ENCODE data around the gene OTUD1. TPM values are rescaled to one million over a fixed set of nuclear protein-coding genes. Genes with fewer than 3 reads are reported as not detected.

Gene OTUD1
- total RNA-seq, 1 donor from 2014 or later = 6.3 TPM

- H3K9ac ChIP-seq (ENCODE audit: low read length) = no peak overlapping the region
- H3K9me3 Mint-ChIP-seq (ENCODE audit: unreplicated experiment) = no peaks in the 10 kb centered on the region
- H3K36me3 ChIP-seq (ENCODE audit: insufficient read depth, low read length) = no peaks in the 10 kb centered on the region
- no peaks in the 10 kb centered on the region for H3K4me1 Mint-ChIP-seq (ENCODE audit: low read depth, unreplicated experiment)
- FAIRE-seq (no peak), DNase-seq (ENCODE audit: low read depth) (no peak)
- no peaks in the 10 kb centered on the region for H3K27me3 ChIP-seq (ENCODE audit: insufficient read depth, low read length)
- no peaks in the 10 kb centered on the region for H3K27me3 Mint-ChIP-seq (ENCODE audit: low read depth, unreplicated experiment)
- no peaks in the 10 kb centered on the region for H3K79me2 ChIP-seq (ENCODE audit: insufficient read depth, low read length)
- no peak overlapping the region for H3K4me2 ChIP-seq (ENCODE audit: low read length)
- no peak overlapping the region for H3K4me3 Mint-ChIP-seq (ENCODE audit: unreplicated experiment)
- TF ChIP-seq EZH2 (IDR thresholded peaks at IDR 0.05; ENCODE audit: insufficient read depth, low read length) (no peak), CTCF (IDR thresholded peaks at IDR 0.05; ENCODE audit: insufficient read depth, low read depth, low read length) (no peak)
- H2AFZ ChIP-seq (ENCODE audit: low read depth, low read length) = no peak overlapping the region
- H3K27ac ChIP-seq (ENCODE audit: low read depth, low read length) = no peak overlapping the region
- H3K36me3 Mint-ChIP-seq (ENCODE audit: low read depth, unreplicated experiment) = no peaks in the 10 kb centered on the region
- H3K27ac Mint-ChIP-seq (ENCODE audit: unreplicated experiment) = no peak overlapping the region
- no peaks in the 10 kb centered on the region for H3K9me3 ChIP-seq (ENCODE audit: insufficient read depth, low read depth, low read length)
- no peaks in the 10 kb centered on the region for H3K4me1 ChIP-seq (ENCODE audit: insufficient read depth, low read length)
- no peak overlapping the region for H3K4me3 ChIP-seq (ENCODE audit: insufficient read depth, low read depth, low read length)
- H4K20me1 ChIP-seq (ENCODE audit: insufficient read depth, low read length) = no peaks in the 10 kb centered on the region
Observed at GRCh38 chr10:23406409-23406808, 32.5 kb upstream of the OTUD1 start.

- DNase-seq (ENCODE audit: low read depth) = peak; percentile 2
- no peak overlapping the region for H3K27ac Mint-ChIP-seq (ENCODE audit: unreplicated experiment)
- Histone ChIP-seq H3K9me3 (ENCODE audit: insufficient read depth, low read depth, low read length) (no peaks in the 10 kb centered on the region), H3K4me1 (ENCODE audit: insufficient read depth, low read length) (no peaks in the 10 kb centered on the region), H3K4me3 (ENCODE audit: insufficient read depth, low read depth, low read length) (no peak overlapping the region), H3K36me3 (ENCODE audit: insufficient read depth, low read length) (no peaks in the 10 kb centered on the region), H4K20me1 (ENCODE audit: insufficient read depth, low read length) (no peaks in the 10 kb centered on the region), H3K27ac (ENCODE audit: low read depth, low read length) (no peak overlapping the region), H3K79me2 (ENCODE audit: insufficient read depth, low read length) (no peaks in the 10 kb centered on the region), H2AFZ (ENCODE audit: low read depth, low read length) (no peak overlapping the region), H3K4me2 (ENCODE audit: low read length) (no peak overlapping the region), H3K27me3 (ENCODE audit: insufficient read depth, low read length) (no peaks in the 10 kb centered on the region), H3K9ac (ENCODE audit: low read length) (no peak overlapping the region)
- peaks cover 4% of the 10 kb centered on the region for H3K4me1 Mint-ChIP-seq (ENCODE audit: low read depth, unreplicated experiment)
- H3K36me3 Mint-ChIP-seq (ENCODE audit: low read depth, unreplicated experiment) = no peaks in the 10 kb centered on the region
- no peak overlapping the region for H3K4me3 Mint-ChIP-seq (ENCODE audit: unreplicated experiment)
- TF ChIP-seq EZH2 (IDR thresholded peaks at IDR 0.05; ENCODE audit: insufficient read depth, low read length) (no peak), CTCF (IDR thresholded peaks at IDR 0.05; ENCODE audit: insufficient read depth, low read depth, low read length) (no peak)
- no peaks in the 10 kb centered on the region for H3K9me3 Mint-ChIP-seq (ENCODE audit: unreplicated experiment)
- no peaks in the 10 kb centered on the region for H3K27me3 Mint-ChIP-seq (ENCODE audit: low read depth, unreplicated experiment)
- FAIRE-seq = no peak
Observed at GRCh38 chr10:23408330-23408976, 30.4 kb upstream of the OTUD1 start.

GRCh38 chr10:23412223-23412622 is 26.7 kb upstream of the OTUD1 start:
- Histone ChIP-seq H4K20me1 (ENCODE audit: insufficient read depth, low read length) (no peaks in the 10 kb centered on the region), H3K27me3 (ENCODE audit: insufficient read depth, low read length) (no peaks in the 10 kb centered on the region), H3K27ac (ENCODE audit: low read depth, low read length) (no peak overlapping the region), H3K9me3 (ENCODE audit: insufficient read depth, low read depth, low read length) (no peaks in the 10 kb centered on the region), H2AFZ (ENCODE audit: low read depth, low read length) (no peak overlapping the region), H3K4me2 (ENCODE audit: low read length) (no peak overlapping the region), H3K9ac (ENCODE audit: low read length) (no peak overlapping the region), H3K36me3 (ENCODE audit: insufficient read depth, low read length) (no peaks in the 10 kb centered on the region), H3K4me1 (ENCODE audit: insufficient read depth, low read length) (no peaks in the 10 kb centered on the region), H3K79me2 (ENCODE audit: insufficient read depth, low read length) (no peaks in the 10 kb centered on the region), H3K4me3 (ENCODE audit: insufficient read depth, low read depth, low read length) (no peak overlapping the region)
- Mint-ChIP-seq H3K9me3 (ENCODE audit: unreplicated experiment) (no peaks in the 10 kb centered on the region), H3K4me3 (ENCODE audit: unreplicated experiment) (no peak overlapping the region), H3K27ac (ENCODE audit: unreplicated experiment) (no peak overlapping the region), H3K27me3 (ENCODE audit: low read depth, unreplicated experiment) (no peaks in the 10 kb centered on the region), H3K36me3 (ENCODE audit: low read depth, unreplicated experiment) (no peaks in the 10 kb centered on the region), H3K4me1 (ENCODE audit: low read depth, unreplicated experiment) (peaks cover 4% of the 10 kb centered on the region)
- TF ChIP-seq CTCF (IDR thresholded peaks at IDR 0.05; ENCODE audit: insufficient read depth, low read depth, low read length) (no peak), EZH2 (IDR thresholded peaks at IDR 0.05; ENCODE audit: insufficient read depth, low read length) (no peak)
- no peak for FAIRE-seq
- DNase-seq (ENCODE audit: low read depth) = peak; percentile 9
